ENCODE data around the gene UBA1.

UBA1 gene

DNA sequence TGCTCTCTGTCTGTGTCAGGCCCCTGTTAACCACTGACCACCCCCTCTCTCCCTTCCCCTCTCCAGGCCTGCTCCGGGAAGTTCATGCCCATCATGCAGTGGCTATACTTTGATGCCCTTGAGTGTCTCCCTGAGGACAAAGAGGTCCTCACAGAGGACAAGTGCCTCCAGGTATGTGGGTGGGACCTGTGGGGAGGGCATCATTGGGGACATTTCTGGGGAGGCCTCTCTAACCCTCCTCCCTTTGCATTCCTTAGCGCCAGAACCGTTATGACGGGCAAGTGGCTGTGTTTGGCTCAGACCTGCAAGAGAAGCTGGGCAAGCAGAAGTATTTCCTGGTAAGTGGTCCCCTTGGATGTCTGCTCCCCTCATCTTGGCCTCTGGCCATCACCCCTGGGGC lies 9.2 kb downstream of the UBA1 start:
- Histone ChIP-seq H3K79me1 (replicated peaks; ENCODE audit: low read length, poor library complexity, severe bottlenecking) (peaks cover 17% of the 10 kb centered on the region), H3K4me3 (ENCODE audit: insufficient read depth in 1 of 2, low read depth in 1 of 2, low read length in 2 of 2) (no peak overlapping the region), H3K18ac (ENCODE audit: low read depth in 1 of 2, low read length in 2 of 2) (no peak overlapping the region), H2BK12ac (ENCODE audit: low read length in 2 of 2) (no peak overlapping the region), H2AK5ac (ENCODE audit: low read length, severe bottlenecking) (no peak overlapping the region), H4K8ac (ENCODE audit: low read length) (no peak overlapping the region), H2BK15ac (ENCODE audit: low read depth, poor library complexity, severe bottlenecking) (no peak overlapping the region), H3K27me3 (ENCODE audit: control insufficient read depth in 1 of 2, insufficient read depth in 1 of 2, low read length in 2 of 2) (no peaks in the 10 kb centered on the region), H3K4me1 (ENCODE audit: control insufficient read depth, insufficient read depth, low read depth, low read length) (peaks cover 12% of the 10 kb centered on the region), H3K23ac (ENCODE audit: low read length in 2 of 2) (no peak overlapping the region), H2BK5ac (ENCODE audit: low read depth, low read length, poor library complexity, severe bottlenecking) (no peak overlapping the region), H4K91ac (ENCODE audit: low read length) (no peak overlapping the region), H3K9me3 (ENCODE audit: control insufficient read depth, low read length) (no peaks in the 10 kb centered on the region), H3K27ac (ENCODE audit: low read length, poor library complexity, severe bottlenecking) (no peak overlapping the region), H2AFZ (ENCODE audit: low read depth, low read length) (no peak overlapping the region), H3K36me3 (ENCODE audit: control insufficient read depth in 1 of 2, insufficient read depth in 2 of 2, low read depth in 1 of 2, low read length in 2 of 2) (peaks cover 76 to 98% of the 10 kb centered on the region in 2 experiments), H2BK120ac (ENCODE audit: low read depth, low read length) (no peak overlapping the region), H3K4ac (ENCODE audit: low read depth in 1 of 2, low read length in 2 of 2) (no peak overlapping the region), H3K4me2 (ENCODE audit: low read length, poor library complexity, severe bottlenecking) (no peak overlapping the region), H3K9ac (ENCODE audit: low read length) (no peak overlapping the region), H3K14ac (ENCODE audit: low read length in 2 of 2) (no peak overlapping the region)
- no peak for DNase-seq
- WGBS: 74% methylated on average over 3 of the region's 4 CpGs

- H3K14ac ChIP-seq (ENCODE audit: low read length in 2 of 2): no peak overlapping the region
- DNase-seq: no peak
- WGBS: 94% methylated on average over 4 of the region's 5 CpGs
Measured at GRCh38 chrX:47204970-47205369, 11.3 kb downstream of the UBA1 start.

GRCh38 chrX:47206316-47206715 lies 12.7 kb downstream of the UBA1 start:
- H3K23ac ChIP-seq (ENCODE audit: low read length in 2 of 2): no peak overlapping the region
- H3K4ac ChIP-seq (ENCODE audit: low read depth in 1 of 2, low read length in 2 of 2): no peak overlapping the region
- no peaks in the 10 kb centered on the region for H3K27me3 ChIP-seq (ENCODE audit: control insufficient read depth in 1 of 2, insufficient read depth in 1 of 2, low read length in 2 of 2)
- no peak overlapping the region for H2AK5ac ChIP-seq (ENCODE audit: low read length, severe bottlenecking)
- H4K8ac ChIP-seq (ENCODE audit: low read length): no peak overlapping the region
- H3K27ac ChIP-seq (ENCODE audit: low read length, poor library complexity, severe bottlenecking): no peak overlapping the region
- 100% methylated on average over 2 of the region's 3 CpGs for WGBS
- no peak overlapping the region for H2BK120ac ChIP-seq (ENCODE audit: low read depth, low read length)
- H3K9ac ChIP-seq (ENCODE audit: low read length): no peak overlapping the region
- no peak overlapping the region for H2BK15ac ChIP-seq (ENCODE audit: low read depth, poor library complexity, severe bottlenecking)
- no peak overlapping the region for H2AFZ ChIP-seq (ENCODE audit: low read depth, low read length)
- H4K91ac ChIP-seq (ENCODE audit: low read length): no peak overlapping the region
- H3K14ac ChIP-seq (ENCODE audit: low read length in 2 of 2): no peak overlapping the region
- no peak overlapping the region for H2BK5ac ChIP-seq (ENCODE audit: low read depth, low read length, poor library complexity, severe bottlenecking)
- H3K9me3 ChIP-seq (ENCODE audit: control insufficient read depth, low read length): no peaks in the 10 kb centered on the region
- H3K79me1 ChIP-seq (replicated peaks; ENCODE audit: low read length, poor library complexity, severe bottlenecking): peaks cover 7% of the 10 kb centered on the region
- H2BK12ac ChIP-seq (ENCODE audit: low read length in 2 of 2): no peak overlapping the region
- DNase-seq: no peak
- H3K4me2 ChIP-seq (ENCODE audit: low read length, poor library complexity, severe bottlenecking): no peak overlapping the region
- no peak overlapping the region for H3K4me3 ChIP-seq (ENCODE audit: insufficient read depth in 1 of 2, low read depth in 1 of 2, low read length in 2 of 2)
- no peak overlapping the region for H3K18ac ChIP-seq (ENCODE audit: low read depth in 1 of 2, low read length in 2 of 2)
- peaks cover 79 to 98% of the 10 kb centered on the region in 2 experiments for H3K36me3 ChIP-seq (ENCODE audit: control insufficient read depth in 1 of 2, insufficient read depth in 2 of 2, low read depth in 1 of 2, low read length in 2 of 2)
- H3K4me1 ChIP-seq (ENCODE audit: control insufficient read depth, insufficient read depth, low read depth, low read length): peaks cover 3% of the 10 kb centered on the region

More at GRCh38 chrX:47204970-47205369, 11.3 kb downstream of the UBA1 start:
- H3K18ac ChIP-seq (ENCODE audit: low read depth in 1 of 2, low read length in 2 of 2): no peak overlapping the region
- no peak overlapping the region for H2BK12ac ChIP-seq (ENCODE audit: low read length in 2 of 2)
- H3K9ac ChIP-seq (ENCODE audit: low read length): no peak overlapping the region
- no peak overlapping the region for H3K4ac ChIP-seq (ENCODE audit: low read depth in 1 of 2, low read length in 2 of 2)
- no peak overlapping the region for H3K27ac ChIP-seq (ENCODE audit: low read length, poor library complexity, severe bottlenecking)
- H3K4me3 ChIP-seq (ENCODE audit: insufficient read depth in 1 of 2, low read depth in 1 of 2, low read length in 2 of 2): no peak overlapping the region
- no peak overlapping the region for H4K8ac ChIP-seq (ENCODE audit: low read length)
- H2AK5ac ChIP-seq (ENCODE audit: low read length, severe bottlenecking): no peak overlapping the region
- H3K23ac ChIP-seq (ENCODE audit: low read length in 2 of 2): no peak overlapping the region
- H3K4me2 ChIP-seq (ENCODE audit: low read length, poor library complexity, severe bottlenecking): no peak overlapping the region
- no peaks in the 10 kb centered on the region for H3K9me3 ChIP-seq (ENCODE audit: control insufficient read depth, low read length)
- H3K36me3 ChIP-seq (ENCODE audit: control insufficient read depth in 1 of 2, insufficient read depth in 2 of 2, low read depth in 1 of 2, low read length in 2 of 2): peaks cover 81 to 98% of the 10 kb centered on the region in 2 experiments
- peaks cover 12% of the 10 kb centered on the region for H3K79me1 ChIP-seq (replicated peaks; ENCODE audit: low read length, poor library complexity, severe bottlenecking)
- H4K91ac ChIP-seq (ENCODE audit: low read length): no peak overlapping the region
- H2AFZ ChIP-seq (ENCODE audit: low read depth, low read length): no peak overlapping the region
- no peaks in the 10 kb centered on the region for H3K27me3 ChIP-seq (ENCODE audit: control insufficient read depth in 1 of 2, insufficient read depth in 1 of 2, low read length in 2 of 2)
- H2BK5ac ChIP-seq (ENCODE audit: low read depth, low read length, poor library complexity, severe bottlenecking): no peak overlapping the region
- no peak overlapping the region for H2BK120ac ChIP-seq (ENCODE audit: low read depth, low read length)
- H2BK15ac ChIP-seq (ENCODE audit: low read depth, poor library complexity, severe bottlenecking): no peak overlapping the region
- H3K4me1 ChIP-seq (ENCODE audit: control insufficient read depth, insufficient read depth, low read depth, low read length): peaks cover 5% of the 10 kb centered on the region

DNA sequence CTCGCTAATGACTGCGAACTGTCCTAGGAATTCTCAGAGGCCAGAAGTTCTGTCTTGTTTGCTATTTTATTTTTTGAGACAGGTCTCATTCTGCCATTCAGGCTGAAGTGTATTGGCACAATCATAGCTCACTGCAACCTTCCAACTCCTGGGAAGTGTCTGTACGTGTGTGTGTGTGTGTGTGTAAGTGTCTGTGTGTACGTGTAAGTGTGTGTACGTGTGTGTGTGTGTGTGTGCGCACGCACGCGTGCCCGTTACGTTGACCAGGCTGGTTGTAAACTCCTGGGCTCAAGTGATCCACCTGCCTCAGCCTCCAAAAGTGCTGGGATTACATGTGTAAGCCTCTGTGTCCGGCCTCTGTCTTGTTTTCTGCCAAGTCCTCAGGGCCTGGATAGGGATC lies 14.5 kb downstream of the UBA1 start:
- peaks cover 74 to 98% of the 10 kb centered on the region in 2 experiments for H3K36me3 ChIP-seq (ENCODE audit: control insufficient read depth in 1 of 2, insufficient read depth in 2 of 2, low read depth in 1 of 2, low read length in 2 of 2)
- H2BK5ac ChIP-seq (ENCODE audit: low read depth, low read length, poor library complexity, severe bottlenecking): no peak overlapping the region
- no peak for DNase-seq
- H2AFZ ChIP-seq (ENCODE audit: low read depth, low read length): no peak overlapping the region
- H2BK12ac ChIP-seq (ENCODE audit: low read length in 2 of 2): no peak overlapping the region
- no peak overlapping the region for H2BK15ac ChIP-seq (ENCODE audit: low read depth, poor library complexity, severe bottlenecking)
- H3K9ac ChIP-seq (ENCODE audit: low read length): no peak overlapping the region
- H3K18ac ChIP-seq (ENCODE audit: low read depth in 1 of 2, low read length in 2 of 2): no peak overlapping the region
- H3K23ac ChIP-seq (ENCODE audit: low read length in 2 of 2): no peak overlapping the region
- H2AK5ac ChIP-seq (ENCODE audit: low read length, severe bottlenecking): no peak overlapping the region
- no peaks in the 10 kb centered on the region for H3K27me3 ChIP-seq (ENCODE audit: control insufficient read depth in 1 of 2, insufficient read depth in 1 of 2, low read length in 2 of 2)
- H3K9me3 ChIP-seq (ENCODE audit: control insufficient read depth, low read length): no peaks in the 10 kb centered on the region
- peaks cover 3% of the 10 kb centered on the region for H3K4me1 ChIP-seq (ENCODE audit: control insufficient read depth, insufficient read depth, low read depth, low read length)
- 94% methylated on average over 11 of the region's 12 CpGs for WGBS
- H3K14ac ChIP-seq (ENCODE audit: low read length in 2 of 2): no peak overlapping the region
- H4K91ac ChIP-seq (ENCODE audit: low read length): no peak overlapping the region
- no peak overlapping the region for H2BK120ac ChIP-seq (ENCODE audit: low read depth, low read length)
- H3K4me2 ChIP-seq (ENCODE audit: low read length, poor library complexity, severe bottlenecking): no peak overlapping the region
- no peak overlapping the region for H3K4me3 ChIP-seq (ENCODE audit: insufficient read depth in 1 of 2, low read depth in 1 of 2, low read length in 2 of 2)
- H3K4ac ChIP-seq (ENCODE audit: low read depth in 1 of 2, low read length in 2 of 2): no peak overlapping the region
- H4K8ac ChIP-seq (ENCODE audit: low read length): no peak overlapping the region
- H3K27ac ChIP-seq (ENCODE audit: low read length, poor library complexity, severe bottlenecking): no peak overlapping the region
- peaks cover 6% of the 10 kb centered on the region for H3K79me1 ChIP-seq (replicated peaks; ENCODE audit: low read length, poor library complexity, severe bottlenecking)
